ENCODE results near the gene LETM1. TPM values are rescaled to one million over a fixed set of nuclear protein-coding genes. Genes with fewer than 3 reads are reported as not detected.

LETM1 gene
- total and polyA plus RNA-seq, 2 of the 13 experiments (the other 11 are each of a cell fraction or from before 2014, with no cell fraction given): 9.7 to 41.6 TPM

- TF ChIP-seq SOX13 (IDR thresholded peaks at IDR 0.05) (no peak), SOX13 (CRISPR knock-in tag; conservative IDR thresholded peaks at IDR 0.05 in 1 of 2, IDR thresholded peaks at IDR 0.05 in 1 of 2) (no peak; a peak in 1 of 4 replicates), USF2 (IDR thresholded peaks at IDR 0.05; ENCODE audit: low read depth, low read length) (no peak), USF2 (CRISPR knock-in tag; IDR thresholded peaks at IDR 0.05; ENCODE audit: borderline replicate concordance) (no peak), REST (IDR thresholded peaks at IDR 0.05; ENCODE audit: borderline replicate concordance in 1 of 2, low read depth in 1 of 2, low read length in 2 of 2) (no peak), PHF5A (CRISPR knock-in tag; IDR thresholded peaks at IDR 0.05; ENCODE audit: low read depth, unreplicated experiment) (peak; percentile 61), HDAC1 (CRISPR knock-in tag; IDR thresholded peaks at IDR 0.05) (peak; percentile 77), SKIL (CRISPR knock-in tag; IDR thresholded peaks at IDR 0.05; ENCODE audit: borderline replicate concordance) (peak; percentile 52; the same call in 1 of the 2 replicates), ZNF605 (CRISPR knock-in tag; IDR thresholded peaks at IDR 0.05) (peak; percentile 43; the same call in 1 of the 2 replicates), PITX1 (CRISPR knock-in tag; IDR thresholded peaks at IDR 0.05) (no peak), RNF2 (conservative IDR thresholded peaks at IDR 0.05; ENCODE audit: low read depth) (no peak), GMEB1 (CRISPR knock-in tag; IDR thresholded peaks at IDR 0.05; ENCODE audit: borderline replicate concordance) (peak; percentile 44; the same call in 1 of the 2 replicates), ZNF691 (CRISPR knock-in tag; IDR thresholded peaks at IDR 0.05; ENCODE audit: borderline replicate concordance, low read depth) (no peak), PHF8 (CRISPR knock-in tag; IDR thresholded peaks at IDR 0.05) (peak; percentile 56; the same call in 1 of the 2 replicates), NKX3-1 (CRISPR knock-in tag; IDR thresholded peaks at IDR 0.05) (no peak), THYN1 (CRISPR knock-in tag; IDR thresholded peaks at IDR 0.05; ENCODE audit: borderline replicate concordance, low read depth) (no peak), MIER2 (CRISPR knock-in tag; IDR thresholded peaks at IDR 0.05) (no peak)
These were observed 46.0 kb downstream of the LETM1 start (continued) for GRCh38 chr4:1809754-1810502.
